GM23338 (cell line): ENCODE data around the gene FHOD1. TPM values are rescaled to one million over a fixed set of nuclear protein-coding genes. Genes with fewer than 3 reads are reported as not detected.

ENCODE experiments used
- CTCF ChIP-seq, 2 experiments: fragments of 200-600 bp in 1 of 2; sonication (generic) in 1 of 2; conservative IDR thresholded peaks; 2 replicates each; pipeline versions ENCODE4 v1.5.1 to v1.6.1; 2016 to 2017; ENCODE audit warnings: antibody characterized with exemption in 2 of 2, low read depth in 2 of 2, mild to moderate bottlenecking in 2 of 2, moderate library complexity in 1 of 2
- ETS1 ChIP-seq: IDR thresholded peaks from 2 replicates; pipeline ENCODE4 v1.6.1; 2016; ENCODE audit warnings: antibody characterized with exemption
- EZH2 ChIP-seq: fragments of 200-600 bp; sonication (generic); IDR thresholded peaks from one replicate; pipeline ENCODE4 v1.8.0; 2017; ENCODE audit warnings: antibody characterized with exemption, mild to moderate bottlenecking, low read depth; ENCODE audit not compliant: unreplicated experiment
- EZH2phosphoT487 ChIP-seq: fragments of 200-600 bp; sonication (generic); IDR thresholded peaks from one replicate; pipeline ENCODE4 v1.8.1; 2018; ENCODE audit warnings: antibody characterized with exemption; ENCODE audit not compliant: unreplicated experiment
- JUNB ChIP-seq: IDR thresholded peaks from one replicate; pipeline ENCODE4 v1.6.1; 2016; ENCODE audit warnings: antibody characterized with exemption; ENCODE audit not compliant: unreplicated experiment
- STAT1 ChIP-seq: IDR thresholded peaks from one replicate; pipeline ENCODE4 v1.6.1; 2016; ENCODE audit warnings: antibody characterized with exemption; ENCODE audit not compliant: unreplicated experiment
- ZNF462 ChIP-seq: fragments of 250-450 bp; sonication (Bioruptor Pico); IDR thresholded peaks from 2 replicates; pipeline ENCODE4 v1.5.0; 2020; ENCODE audit warnings: mild to moderate bottlenecking, moderate library complexity
- polyA plus RNA-seq: library from polyadenylated mRNA; unstranded; fragments of >200 nt; fragmentation: Nextera tagmentation; extraction: Ambion mirVana; gene quantifications from 2 replicates; pipeline ENCODE4 v1.2.1, GENCODE V29; 2016
- total RNA-seq: library from RNA; depleted of rRNA; stranded (reverse); fragments of >200 nt; shearing (Covaris generic); gene quantifications from 2 replicates; pipeline ENCODE4 v1.2.3, GENCODE V29; 2014

FHOD1 gene
- total and polyA plus RNA-seq, 2 experiments from 2014 or later, result 26.2 to 52.7 TPM

DNA sequence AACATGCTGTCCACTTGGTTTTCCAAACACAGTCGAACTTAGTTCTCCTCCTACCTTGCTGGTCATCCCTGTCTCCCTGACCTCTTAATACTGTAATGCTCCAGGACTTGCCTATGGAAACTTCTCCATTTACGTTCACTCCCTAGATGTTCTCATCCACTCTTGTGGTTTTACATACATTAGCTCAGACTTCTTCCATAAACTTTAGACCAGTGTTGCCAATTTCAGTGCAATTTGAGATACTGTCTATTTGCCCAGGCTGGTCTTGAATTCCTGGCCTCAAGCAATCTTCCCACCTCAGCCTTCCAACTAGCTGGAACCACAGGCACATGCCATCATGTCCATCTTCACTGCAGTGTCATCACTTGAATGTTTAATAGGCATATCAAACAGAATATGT is 65.0 kb downstream of the FHOD1 start (continued):
- TF ChIP-seq ZNF462 (CRISPR knock-in tag) (no peak), ETS1 (no peak), JUNB (no peak), CTCF (conservative IDR thresholded peaks at IDR 0.05; ENCODE audit: low read depth in 2 of 2) (no peak), EZH2 (no peak), EZH2phosphoT487 (no peak), STAT1 (no peak)
